Thyroid gland (tissue), 4 donors: ENCODE results near the gene GPR63.

ENCODE experiments used
- CTCF ChIP-seq, 6 experiments: fragments of 200-600 bp in 3 of 6; fragments of 450-650 bp in 3 of 6; sonication (generic) in 3 of 6; IDR thresholded peaks; one replicate each; pipeline ENCODE4 v1.5.1; 2016 to 2019; ENCODE audit warnings: antibody characterized with exemption in 6 of 6, mild to moderate bottlenecking in 2 of 6, inconsistent platforms in 1 of 6, moderate library complexity in 1 of 6
- POLR2A ChIP-seq, 2 donors: fragments of 450-650 bp; IDR thresholded peaks; one replicate each; pipeline ENCODE4 v1.6.1; 2017; ENCODE audit warnings: antibody characterized with exemption in 2 of 2, mild to moderate bottlenecking in 2 of 2, moderate library complexity in 1 of 2

- TF ChIP-seq CTCF (IDR thresholded peaks at IDR 0.05) (no peak), POLR2A (IDR thresholded peaks at IDR 0.05) (no peak)
Observed at GRCh38 chr6:96766769-96767168, 70.5 kb downstream of the GPR63 start.
